Measurements from ENCODE around the gene ENO3.
A peak's percentile ranks its signal among the peaks of the same experiment; 100 is the strongest.

The ENO3 gene

GRCh38 chr17:4938069-4938491 lies 12.8 kb upstream of the ENO3 start:
- no peak for DNase-seq

GRCh38 chr17:4938688-4939545 lies 12.0 kb upstream of the ENO3 start:
- no peak for DNase-seq

- DNase-seq, result no peak
These were observed 11.4 kb upstream of the ENO3 start for GRCh38 chr17:4939546-4939795.

GRCh38 chr17:4939796-4940554 lies 10.9 kb upstream of the ENO3 start, which contains the start of the genes RNF167 and SLC25A11:
Gene RNF167 (plus strand): TSS chr17:4940268. CDS start chr17:4940910, 642 bp downstream.
Gene SLC25A11 (minus strand): TSS chr17:4940046. CDS start chr17:4939910, 136 bp downstream.
- peak; percentile 98 for DNase-seq

- peak; percentile 80 for DNase-seq
These were observed 10.2 kb upstream of the ENO3 start for GRCh38 chr17:4940555-4941318.

- DNase-seq, result no peak
These were observed 9.7 kb upstream of the ENO3 start for GRCh38 chr17:4941319-4941610.

GRCh38 chr17:4942760-4943508 lies 8.0 kb upstream of the ENO3 start:
- DNase-seq, result no peak

- DNase-seq, result peak; percentile 83
These were observed 6.8 kb upstream of the ENO3 start for GRCh38 chr17:4944163-4944553.

- DNase-seq, result peak; percentile 72
These were observed 6.3 kb upstream of the ENO3 start for GRCh38 chr17:4944554-4945175.

GRCh38 chr17:4945176-4945943 lies 5.6 kb upstream of the ENO3 start:
- peak; percentile 94 for DNase-seq

- DNase-seq, result no peak
These were observed 5.0 kb upstream of the ENO3 start for GRCh38 chr17:4945944-4946280.

GRCh38 chr17:4946312-4946976 lies 4.5 kb upstream of the ENO3 start:
- DNase-seq, result peak; percentile 64

- no peak for DNase-seq
These were observed 3.9 kb upstream of the ENO3 start for GRCh38 chr17:4947010-4947410.

GRCh38 chr17:4947411-4948165 lies 3.3 kb upstream of the ENO3 start:
- DNase-seq, result peak; percentile 90

GRCh38 chr17:4948166-4948930 lies 2.6 kb upstream of the ENO3 start, which contains the start of gene PFN1:
Gene PFN1 (minus strand): TSS chr17:4948530. CDS start chr17:4948394, 136 bp downstream.
- DNase-seq, result peak; percentile 96

- peak; percentile 90 for DNase-seq
These were observed 2.0 kb upstream of the ENO3 start for GRCh38 chr17:4948931-4949320.

GRCh38 chr17:4949321-4950074 lies 1.4 kb upstream of the ENO3 start:
- DNase-seq, result peak; percentile 89

- peak; percentile 79 for DNase-seq
These were observed 709 bp upstream of the ENO3 start for GRCh38 chr17:4950075-4950745.

Data from activated effector memory CD4-positive, alpha-beta T cell treated with anti-CD3 and anti-CD28 coated beads, Interleukin-2, amount 50 U/mL, for 16 hours (primary cell).